KMS-11 (cell line): Measurements from ENCODE around the gene CD300A.

Experiments used
- H2AFZ ChIP-seq: fragments of 200-600 bp; sonication (generic); 2 replicates; pipeline ENCODE4 v1.6.1; 2016; ENCODE audit warnings: antibody characterized with exemption, mixed run types, low read depth
- H3K27ac ChIP-seq: fragments of 200-600 bp; sonication (generic); 2 replicates; pipeline ENCODE4 v1.6.1; 2016; ENCODE audit warnings: mild to moderate bottlenecking, mixed run types
- H3K27me3 ChIP-seq: fragments of 200-600 bp; sonication (generic); 2 replicates; pipeline ENCODE4 v1.6.1; 2017; ENCODE audit warnings: mild to moderate bottlenecking, low read depth, mixed run types, moderate library complexity; ENCODE audit not compliant: insufficient read depth
- H3K36me3 ChIP-seq: fragments of 200-600 bp; sonication (generic); 2 replicates; pipeline ENCODE4 v1.6.1; 2017; ENCODE audit warnings: mild to moderate bottlenecking, mixed run types; ENCODE audit not compliant: insufficient read depth
- H3K4me1 ChIP-seq: fragments of 200-600 bp; sonication (generic); 2 replicates; pipeline ENCODE4 v1.6.1; 2016; ENCODE audit warnings: mild to moderate bottlenecking, low read depth, mixed run types; ENCODE audit not compliant: poor library complexity, severe bottlenecking
- H3K4me2 ChIP-seq: fragments of 200-600 bp; sonication (generic); 2 replicates; pipeline ENCODE4 v1.7.0; 2016; ENCODE audit warnings: mild to moderate bottlenecking, mixed run types
- H3K4me3 ChIP-seq: fragments of 200-600 bp; sonication (generic); IDR thresholded peaks from 2 replicates; pipeline ENCODE4 v1.6.1; 2017; ENCODE audit warnings: low read depth, low read length, mixed read lengths; ENCODE audit not compliant: insufficient read depth
- H3K79me2 ChIP-seq: fragments of 200-600 bp; sonication (generic); 2 replicates; pipeline ENCODE4 v1.6.1; 2016; ENCODE audit warnings: low read depth, mixed run types; ENCODE audit not compliant: insufficient read depth
- H3K9ac ChIP-seq: fragments of 200-600 bp; sonication (generic); 2 replicates; pipeline ENCODE4 v1.6.1; 2016; ENCODE audit warnings: mild to moderate bottlenecking, mixed run types
- H4K20me1 ChIP-seq: fragments of 200-600 bp; sonication (generic); 2 replicates; pipeline ENCODE4 v1.6.1; 2016; ENCODE audit warnings: mild to moderate bottlenecking, mixed run types; ENCODE audit not compliant: insufficient read depth
- TF ChIP-seq, protein P1 (sequence below): fragments of 200-600 bp; sonication (generic); conservative IDR thresholded peaks from 2 replicates; pipeline ENCODE4 v1.6.1; 2017; ENCODE audit warnings: low read depth, mild to moderate bottlenecking, antibody characterized with exemption, low read length, moderate library complexity, mixed read lengths

Gene CD300A

GRCh38 chr17:74466111-74466827, at the start of gene CD300A:
CD300A (plus strand) TSS chr17:74466634; CDS start chr17:74466704, 70 bp downstream.
- Histone ChIP-seq H3K4me2 (no peak within 1 kb of the TSS), H4K20me1 (no peaks in the 10 kb centered on the region), H3K4me3 (no peak within 1 kb of the TSS), H3K27ac (no peak within 1 kb of the TSS), H2AFZ (no peak within 1 kb of the TSS), H3K27me3 (peaks cover 35% of the 10 kb centered on the region; the same call in 1 of the 2 replicates), H3K36me3 (no peaks in the 10 kb centered on the region), H3K9ac (no peak within 1 kb of the TSS), H3K4me1 (no peaks in the 10 kb centered on the region), H3K79me2 (no peaks in the 10 kb centered on the region)
- TF ChIP-seq, protein P1, sequence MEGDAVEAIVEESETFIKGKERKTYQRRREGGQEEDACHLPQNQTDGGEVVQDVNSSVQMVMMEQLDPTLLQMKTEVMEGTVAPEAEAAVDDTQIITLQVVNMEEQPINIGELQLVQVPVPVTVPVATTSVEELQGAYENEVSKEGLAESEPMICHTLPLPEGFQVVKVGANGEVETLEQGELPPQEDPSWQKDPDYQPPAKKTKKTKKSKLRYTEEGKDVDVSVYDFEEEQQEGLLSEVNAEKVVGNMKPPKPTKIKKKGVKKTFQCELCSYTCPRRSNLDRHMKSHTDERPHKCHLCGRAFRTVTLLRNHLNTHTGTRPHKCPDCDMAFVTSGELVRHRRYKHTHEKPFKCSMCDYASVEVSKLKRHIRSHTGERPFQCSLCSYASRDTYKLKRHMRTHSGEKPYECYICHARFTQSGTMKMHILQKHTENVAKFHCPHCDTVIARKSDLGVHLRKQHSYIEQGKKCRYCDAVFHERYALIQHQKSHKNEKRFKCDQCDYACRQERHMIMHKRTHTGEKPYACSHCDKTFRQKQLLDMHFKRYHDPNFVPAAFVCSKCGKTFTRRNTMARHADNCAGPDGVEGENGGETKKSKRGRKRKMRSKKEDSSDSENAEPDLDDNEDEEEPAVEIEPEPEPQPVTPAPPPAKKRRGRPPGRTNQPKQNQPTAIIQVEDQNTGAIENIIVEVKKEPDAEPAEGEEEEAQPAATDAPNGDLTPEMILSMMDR: no peak

- Histone ChIP-seq H2AFZ (no peak overlapping the region), H3K4me1 (no peaks in the 10 kb centered on the region)
Observed at GRCh38 chr17:74417178-74418045, 49.0 kb upstream of the CD300A start.

DNA sequence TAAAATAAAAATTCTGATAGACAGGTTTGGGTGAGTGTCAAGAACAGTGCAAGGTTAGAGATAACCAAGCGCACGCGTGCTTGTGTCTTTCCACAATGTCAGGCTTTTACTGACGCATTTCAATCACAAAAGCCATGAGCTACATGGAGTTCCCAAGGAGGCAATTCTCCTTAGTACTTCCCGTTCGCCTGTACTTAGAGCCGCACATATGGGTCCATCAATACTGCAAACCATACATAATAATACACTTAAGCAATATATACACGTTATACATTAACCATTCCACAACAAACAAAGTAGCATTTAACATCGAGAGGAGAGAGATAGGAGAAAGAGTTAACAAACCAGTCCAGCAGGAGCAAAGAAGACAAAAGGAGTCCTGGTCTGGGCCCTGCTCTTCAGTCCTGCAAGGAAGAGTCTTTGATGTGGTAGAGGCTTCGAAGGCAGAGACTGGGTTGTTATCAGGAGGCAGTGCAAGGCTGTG, 46.5 kb upstream of the CD300A start:
- no peak overlapping the region for H2AFZ ChIP-seq
- no peaks in the 10 kb centered on the region for H3K79me2 ChIP-seq
- H3K9ac ChIP-seq: no peak overlapping the region
- no peak overlapping the region for H3K4me3 ChIP-seq
- H3K4me1 ChIP-seq: no peaks in the 10 kb centered on the region
- H3K27ac ChIP-seq: no peak overlapping the region
- no peaks in the 10 kb centered on the region for H3K36me3 ChIP-seq
- peaks cover 61% of the 10 kb centered on the region for H3K27me3 ChIP-seq
- TF ChIP-seq, protein P1: no peak
- H3K4me2 ChIP-seq: no peak overlapping the region
- no peaks in the 10 kb centered on the region for H4K20me1 ChIP-seq

More at GRCh38 chr17:74417178-74418045, 49.0 kb upstream of the CD300A start:
- Histone ChIP-seq H4K20me1 (no peaks in the 10 kb centered on the region), H3K27ac (no peak overlapping the region), H3K4me2 (no peak overlapping the region), H3K79me2 (no peaks in the 10 kb centered on the region), H3K27me3 (peaks cover 67% of the 10 kb centered on the region), H3K4me3 (no peak overlapping the region), H3K9ac (no peak overlapping the region), H3K36me3 (no peaks in the 10 kb centered on the region)
- TF ChIP-seq, protein P1: no peak

GRCh38 chr17:74424117-74424516, 42.3 kb upstream of the CD300A start:
- no peaks in the 10 kb centered on the region for H4K20me1 ChIP-seq
- H3K4me1 ChIP-seq: no peaks in the 10 kb centered on the region
- H3K27me3 ChIP-seq: peaks cover 72% of the 10 kb centered on the region
- no peak overlapping the region for H3K27ac ChIP-seq
- no peak overlapping the region for H2AFZ ChIP-seq
- no peak overlapping the region for H3K9ac ChIP-seq
- no peak overlapping the region for H3K4me2 ChIP-seq
- H3K4me3 ChIP-seq: no peak overlapping the region
- H3K36me3 ChIP-seq: no peaks in the 10 kb centered on the region
- TF ChIP-seq, protein P1: no peak
- H3K79me2 ChIP-seq: no peaks in the 10 kb centered on the region
